GM19455 (cell line): ENCODE data around the gene RHBDD3.

ENCODE experiments used
- ATAC-seq: cut with Tn5 transposase; IDR thresholded peaks from one replicate; pipeline ENCODE4 v1.9.1; 2021; ENCODE audit not compliant: unreplicated experiment

RHBDD3 gene

GRCh38 chr22:29267858-29268510 is at the start of gene RHBDD3, which contains the start of gene EWSR1:
Gene RHBDD3, minus strand, starts transcription at chr22:29267981. Its CDS starts 2,355 bp downstream, at chr22:29265626.
Gene EWSR1, plus strand, starts transcription at chr22:29268268. Its CDS starts 69 bp downstream, at chr22:29268337.
- peak; percentile 72 for ATAC-seq

GRCh38 chr22:29316141-29316828 is 48.5 kb upstream of the RHBDD3 start:
- no peak for ATAC-seq

GRCh38 chr22:29315286-29316140 is 47.7 kb upstream of the RHBDD3 start, which contains the start of gene RASL10A:
Gene RASL10A, minus strand, starts transcription at chr22:29315697. Its CDS starts 451 bp downstream, at chr22:29315246.
- no peak for ATAC-seq

- ATAC-seq = no peak
Observed at GRCh38 chr22:29314537-29315285, 46.9 kb upstream of the RHBDD3 start.

GRCh38 chr22:29313576-29314466 is 46.0 kb upstream of the RHBDD3 start:
- ATAC-seq = no peak

GRCh38 chr22:29313126-29313575 is 45.4 kb upstream of the RHBDD3 start:
- ATAC-seq = no peak

- no peak for ATAC-seq
Observed at GRCh38 chr22:29312218-29313125, 44.7 kb upstream of the RHBDD3 start.

- ATAC-seq = no peak
Observed at GRCh38 chr22:29311464-29312217, 43.9 kb upstream of the RHBDD3 start.

- no peak for ATAC-seq
Observed at GRCh38 chr22:29310863-29311339, 43.1 kb upstream of the RHBDD3 start.

- ATAC-seq = no peak
Observed at GRCh38 chr22:29310065-29310862, 42.5 kb upstream of the RHBDD3 start.

GRCh38 chr22:29309332-29310064 is 41.7 kb upstream of the RHBDD3 start:
- ATAC-seq = no peak

GRCh38 chr22:29308791-29309262 is 41.0 kb upstream of the RHBDD3 start:
- ATAC-seq = no peak

- no peak for ATAC-seq
Observed at GRCh38 chr22:29308148-29308790, 40.5 kb upstream of the RHBDD3 start.

GRCh38 chr22:29307596-29308147 is 39.9 kb upstream of the RHBDD3 start:
- no peak for ATAC-seq

- ATAC-seq = no peak
Observed at GRCh38 chr22:29306835-29307595, 39.2 kb upstream of the RHBDD3 start.
